Epithelial cell of prostate (primary cell): ENCODE data around the gene GRK2.

Experiments used
- DNase-seq: peaks from one replicate; pipeline ENCODE4 v3.0.0-alpha.2; 2011; ENCODE audit warnings: low read depth, low spot score
- H3K27ac ChIP-seq: fragments of 450-650 bp; 2 replicates; pipeline ENCODE4 v1.5.1; 2017; ENCODE audit warnings: mild to moderate bottlenecking

The GRK2 gene

GRCh38 chr11:67292671-67293070 lies 26.4 kb downstream of the GRK2 start:
- H3K27ac ChIP-seq, result peak overlapping the region; percentile 51
- DNase-seq, result no peak

- peak overlapping the region; percentile 51 for H3K27ac ChIP-seq
- DNase-seq, result peak; percentile 94
Observed at GRCh38 chr11:67293090-67293489, 26.8 kb downstream of the GRK2 start.

GRCh38 chr11:67295846-67296245 lies 29.6 kb downstream of the GRK2 start:
- H3K27ac ChIP-seq, result no peak overlapping the region
- DNase-seq, result no peak

- no peak for DNase-seq
- H3K27ac ChIP-seq, result no peak overlapping the region
Observed at GRCh38 chr11:67298786-67299185, 32.5 kb downstream of the GRK2 start.

- no peak for DNase-seq
- H3K27ac ChIP-seq, result no peak overlapping the region
Observed at GRCh38 chr11:67299471-67300191, 33.4 kb downstream of the GRK2 start.

- DNase-seq, result no peak
- no peak overlapping the region for H3K27ac ChIP-seq
Observed at GRCh38 chr11:67300256-67300755, 34.0 kb downstream of the GRK2 start.

GRCh38 chr11:67300756-67301312 lies 34.6 kb downstream of the GRK2 start:
- no peak for DNase-seq
- H3K27ac ChIP-seq, result no peak overlapping the region

- no peak for DNase-seq
- peak overlapping the region; percentile 86 for H3K27ac ChIP-seq
Observed at GRCh38 chr11:67301313-67301921, 35.1 kb downstream of the GRK2 start.

GRCh38 chr11:67301951-67302516 lies 35.8 kb downstream of the GRK2 start:
- peak; percentile 39 for DNase-seq
- H3K27ac ChIP-seq, result peak overlapping the region; percentile 86

GRCh38 chr11:67302571-67303131 lies 36.4 kb downstream of the GRK2 start:
- H3K27ac ChIP-seq, result peak overlapping the region; percentile 86
- DNase-seq, result no peak

GRCh38 chr11:67303132-67303834 lies 37.0 kb downstream of the GRK2 start, which contains the start of gene SSH3:
TSS of gene SSH3 (plus strand) at chr11:67303530. CDS start at chr11:67303626, 96 bp downstream.
- peak within 1 kb of the TSS; percentile 86 for H3K27ac ChIP-seq
- no peak for DNase-seq

- peak overlapping the region; percentile 86 for H3K27ac ChIP-seq
- DNase-seq, result no peak
Observed at GRCh38 chr11:67303835-67304411, 37.6 kb downstream of the GRK2 start.

GRCh38 chr11:67304511-67305113 lies 38.3 kb downstream of the GRK2 start:
- DNase-seq, result no peak
- peak overlapping the region; percentile 86 for H3K27ac ChIP-seq

- no peak overlapping the region for H3K27ac ChIP-seq
Observed at GRCh38 chr11:67306769-67307544, 40.7 kb downstream of the GRK2 start.

GRCh38 chr11:67307545-67308001 lies 41.3 kb downstream of the GRK2 start:
- DNase-seq, result no peak
- H3K27ac ChIP-seq, result no peak overlapping the region

More at GRCh38 chr11:67306769-67307544, 40.7 kb downstream of the GRK2 start:
- no peak for DNase-seq

GRCh38 chr11:67308031-67308866 lies 42.0 kb downstream of the GRK2 start:
- H3K27ac ChIP-seq, result peak overlapping the region; percentile 99
- DNase-seq, result no peak

GRCh38 chr11:67309166-67309565 lies 42.9 kb downstream of the GRK2 start:
- peak overlapping the region; percentile 99 for H3K27ac ChIP-seq
- no peak for DNase-seq
